GM21529 (cell line): ENCODE results near the gene MOV10.

Source experiments
- ATAC-seq: cut with Tn5 transposase; IDR thresholded peaks from one replicate; pipeline ENCODE4 v1.9.1; 2021; ENCODE audit not compliant: unreplicated experiment

The MOV10 gene

DNA sequence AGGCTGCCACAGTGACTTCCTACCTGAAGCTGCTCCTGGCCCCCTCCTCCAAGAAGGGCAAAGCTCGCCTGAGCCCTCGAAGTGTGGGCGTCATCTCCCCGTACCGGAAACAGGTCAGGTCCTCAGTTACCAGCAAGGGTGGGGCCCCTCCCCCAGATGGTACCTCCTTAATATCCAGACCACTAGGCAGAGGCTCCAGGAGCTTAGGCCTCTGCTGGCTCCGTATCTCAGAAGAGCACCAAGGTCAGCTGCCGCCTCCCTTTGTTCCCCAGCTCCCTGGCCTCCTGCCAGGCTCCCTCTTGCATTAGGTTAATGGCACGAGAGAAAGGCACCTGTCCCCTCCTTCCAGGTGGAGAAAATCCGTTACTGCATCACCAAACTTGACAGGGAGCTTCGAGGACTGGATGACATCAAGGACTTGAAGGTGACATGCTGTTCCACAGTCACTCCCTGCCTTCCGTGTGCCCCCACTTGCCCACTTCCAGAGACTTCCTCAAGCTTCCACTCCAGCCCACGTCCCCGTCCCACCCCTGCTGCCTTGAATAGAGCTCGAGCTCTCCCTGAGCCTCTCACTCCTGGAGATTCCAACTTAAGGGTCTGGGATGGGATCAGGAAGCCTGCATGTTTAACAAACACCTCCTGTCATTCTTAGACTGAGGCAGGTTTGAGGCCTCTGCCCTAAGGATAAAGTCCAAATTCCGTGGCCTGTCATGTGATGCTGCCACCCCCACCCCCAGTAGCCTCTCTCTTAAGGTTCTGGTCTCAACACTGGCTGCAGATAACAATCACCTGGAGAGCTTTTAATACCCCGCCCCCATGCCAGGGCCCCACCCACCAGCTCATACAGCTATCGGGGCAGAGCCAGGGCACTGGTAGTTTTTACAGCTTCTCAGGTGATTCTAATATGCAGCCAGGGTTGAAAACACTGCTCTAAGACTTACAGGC lies 24.2 kb downstream of the MOV10 start:
- no peak for ATAC-seq

DNA sequence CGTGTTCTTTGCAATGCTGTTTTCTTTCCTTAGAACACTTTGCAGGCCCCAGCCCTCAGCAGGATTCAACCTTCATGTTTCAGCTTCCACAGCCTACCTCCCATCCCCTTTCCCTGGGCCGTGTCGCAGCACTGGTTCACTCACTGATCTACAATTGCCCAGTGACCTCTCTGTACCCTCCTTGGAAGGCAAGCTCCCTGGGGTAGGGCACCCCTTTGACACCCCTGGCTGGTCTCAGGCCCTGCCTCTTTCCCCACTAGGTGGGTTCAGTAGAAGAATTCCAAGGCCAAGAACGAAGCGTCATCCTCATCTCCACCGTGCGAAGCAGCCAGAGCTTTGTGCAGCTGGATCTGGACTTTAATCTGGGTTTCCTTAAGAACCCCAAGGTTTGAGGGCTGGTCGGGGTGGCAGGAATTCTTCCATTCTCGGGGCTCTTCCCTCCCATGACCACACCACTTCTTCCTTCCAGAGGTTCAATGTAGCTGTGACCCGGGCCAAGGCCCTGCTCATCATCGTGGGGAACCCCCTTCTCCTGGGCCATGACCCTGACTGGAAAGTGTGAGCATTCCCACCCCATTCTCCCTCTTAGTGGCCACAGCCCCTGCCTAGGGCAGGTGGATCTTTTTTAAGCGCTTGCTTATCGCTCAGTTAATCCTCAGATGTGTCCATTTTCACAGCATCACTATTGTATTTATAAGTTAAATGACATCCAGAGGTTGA lies 25.1 kb downstream of the MOV10 start:
- ATAC-seq = no peak

GRCh38 chr1:112700290-112701226 lies 26.1 kb downstream of the MOV10 start:
- no peak for ATAC-seq

DNA sequence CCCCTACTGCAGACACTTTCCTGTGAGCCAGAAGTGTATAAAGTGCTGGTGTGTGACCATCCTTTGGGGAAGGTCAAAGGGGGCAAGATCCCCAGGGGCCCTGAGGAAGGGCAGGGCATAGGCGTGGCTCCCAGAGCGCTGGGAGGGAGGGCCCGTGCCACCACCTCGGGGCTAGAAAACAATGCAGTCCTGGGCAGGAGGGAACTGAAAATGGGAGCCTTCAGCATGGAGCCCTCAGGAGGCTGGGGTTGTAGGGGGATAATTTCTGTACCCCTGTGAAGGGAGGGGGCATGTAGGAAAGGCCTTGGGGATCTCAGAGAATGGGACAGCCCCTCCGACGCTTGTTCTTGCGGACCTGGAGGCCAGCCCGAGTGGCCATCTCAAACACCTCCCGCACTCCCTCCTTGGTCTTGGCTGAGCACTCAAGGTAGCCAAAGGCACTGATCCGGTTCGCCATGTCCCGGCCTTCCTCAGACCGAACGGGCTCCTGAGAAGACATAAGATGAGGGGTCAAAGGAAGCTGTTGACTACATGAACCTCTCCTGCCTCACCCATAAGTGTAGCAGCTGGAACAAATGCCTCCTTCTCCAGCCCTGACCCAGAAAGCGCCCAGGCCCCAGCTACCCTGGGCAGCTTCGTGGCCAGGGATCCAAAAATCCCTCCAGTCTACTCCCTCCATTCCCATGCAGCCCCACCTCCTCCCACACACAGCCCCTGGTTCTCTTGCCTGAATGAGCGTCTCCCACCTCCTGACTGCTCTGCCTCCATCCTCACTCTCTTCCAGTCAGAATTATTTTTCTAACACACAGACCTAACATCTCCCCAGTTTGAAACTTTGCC lies 27.0 kb downstream of the MOV10 start:
- ATAC-seq = no peak

DNA sequence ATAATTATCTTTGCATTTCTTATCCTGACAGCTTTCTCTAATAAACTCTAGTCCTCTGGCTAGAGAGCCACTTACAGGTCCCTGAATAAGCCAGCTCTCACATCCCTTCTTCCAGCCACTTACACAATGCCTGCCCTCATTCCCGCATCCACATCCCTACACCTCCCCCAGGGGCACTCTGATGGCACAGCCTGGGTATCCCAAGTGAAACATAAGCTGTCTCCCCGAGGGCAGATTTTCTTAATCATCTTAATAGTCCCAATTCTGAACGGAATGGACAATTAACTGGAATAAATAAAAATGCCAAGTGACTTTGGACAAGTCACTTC lies 27.6 kb downstream of the MOV10 start:
- ATAC-seq = no peak

DNA sequence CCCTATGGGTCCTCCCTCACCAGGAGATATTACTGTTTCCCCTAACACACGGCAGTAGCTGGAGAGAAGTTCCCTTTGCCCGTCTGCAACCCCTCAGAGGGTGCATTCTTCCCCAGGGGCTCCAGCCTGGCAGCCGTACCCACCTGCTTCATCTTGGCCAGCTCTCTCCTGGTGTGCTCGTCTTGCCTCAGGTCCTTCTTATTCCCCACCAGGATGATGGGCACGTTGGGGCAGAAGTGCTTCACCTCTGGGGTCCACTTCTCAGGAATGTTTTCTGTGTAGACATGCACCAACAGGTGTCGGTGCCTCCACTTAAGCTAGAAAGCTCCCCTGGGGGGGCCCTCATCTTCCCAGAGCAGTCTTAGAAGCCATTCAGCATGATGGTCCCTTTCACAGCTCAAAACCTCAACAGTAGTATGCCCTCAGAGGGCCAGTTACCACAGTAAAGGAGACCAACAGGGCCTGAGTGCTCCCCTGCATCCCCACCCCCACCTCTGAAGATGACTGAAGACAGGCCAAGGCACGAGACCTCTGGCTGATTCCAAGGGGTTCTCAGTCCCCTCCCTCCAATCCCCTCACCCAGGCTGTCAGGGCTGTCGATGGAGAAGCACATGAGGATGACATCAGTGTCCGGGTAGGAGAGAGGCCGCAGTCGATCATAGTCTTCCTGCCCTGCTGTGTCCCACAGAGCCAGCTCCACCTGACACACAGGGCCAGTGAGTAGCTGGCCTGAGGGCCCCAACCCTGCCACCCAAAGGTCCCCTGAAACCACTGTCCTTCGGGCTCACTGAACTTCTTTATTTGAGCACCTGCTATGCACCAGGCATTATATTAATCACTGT lies 28.2 kb downstream of the MOV10 start:
- no peak for ATAC-seq

DNA sequence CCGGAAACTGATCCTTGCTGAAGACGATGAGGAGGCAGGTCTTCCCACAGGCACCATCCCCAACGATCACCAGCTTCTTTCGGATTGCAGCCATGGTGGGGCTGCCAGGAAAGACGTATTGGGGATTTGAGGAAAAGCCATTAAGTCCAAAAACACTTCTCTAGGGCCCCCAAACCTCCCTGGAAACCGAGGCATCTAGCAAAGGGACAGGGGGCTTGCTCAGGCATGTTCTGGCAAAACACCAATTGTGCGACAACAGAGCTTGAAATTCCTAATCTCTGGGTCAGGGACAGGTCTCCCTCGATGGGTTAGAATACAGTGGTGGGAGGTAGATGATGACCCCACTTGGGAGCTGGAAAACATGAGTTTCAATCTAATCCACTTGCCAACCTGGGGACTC lies 29.2 kb downstream of the MOV10 start:
- ATAC-seq = no peak

- peak; percentile 0 for ATAC-seq
Observed at GRCh38 chr1:112704391-112704933, 30.0 kb downstream of the MOV10 start.

DNA sequence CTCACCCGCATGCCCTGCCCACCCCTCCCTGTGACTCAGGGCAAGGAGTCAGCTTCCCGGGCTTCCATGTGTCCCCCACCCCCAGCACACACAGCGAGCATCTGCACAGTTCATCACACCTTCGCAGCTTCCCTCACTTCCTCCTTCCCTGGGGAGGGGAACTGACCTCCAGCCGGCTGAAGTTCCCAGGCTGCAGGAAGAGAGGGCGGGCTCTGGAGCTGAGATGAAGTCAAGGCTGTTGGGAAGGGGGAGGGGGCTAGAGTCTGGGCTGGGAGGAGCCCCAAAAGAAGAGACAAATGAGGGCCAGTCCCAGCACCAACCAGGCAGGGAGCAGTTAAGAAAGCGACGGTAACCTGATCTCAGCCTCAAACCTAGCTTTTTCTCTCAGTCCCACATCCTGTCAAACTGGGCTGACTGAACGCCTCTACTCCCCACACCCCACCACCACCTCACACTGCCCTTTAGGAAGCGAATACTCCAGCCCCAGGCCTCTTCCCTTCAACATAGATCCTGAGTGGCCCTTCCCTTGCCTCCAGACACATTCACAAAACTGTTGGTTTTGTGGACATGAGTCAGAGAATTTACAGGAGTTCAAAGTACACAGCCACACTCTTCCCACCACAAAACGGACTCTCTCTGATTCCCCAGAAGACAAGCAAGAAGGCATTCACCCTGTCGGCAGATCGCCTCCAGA lies 30.6 kb downstream of the MOV10 start:
- ATAC-seq = peak; percentile 64

GRCh38 chr1:112706505-112707220 lies 32.2 kb downstream of the MOV10 start, which contains the start of gene RHOC:
RHOC (minus strand) TSS chr1:112707127; CDS start chr1:112703799, 3,328 bp downstream.
- peak; percentile 64 for ATAC-seq

GRCh38 chr1:112707221-112708001 lies 33.0 kb downstream of the MOV10 start:
- ATAC-seq = peak; percentile 52

DNA sequence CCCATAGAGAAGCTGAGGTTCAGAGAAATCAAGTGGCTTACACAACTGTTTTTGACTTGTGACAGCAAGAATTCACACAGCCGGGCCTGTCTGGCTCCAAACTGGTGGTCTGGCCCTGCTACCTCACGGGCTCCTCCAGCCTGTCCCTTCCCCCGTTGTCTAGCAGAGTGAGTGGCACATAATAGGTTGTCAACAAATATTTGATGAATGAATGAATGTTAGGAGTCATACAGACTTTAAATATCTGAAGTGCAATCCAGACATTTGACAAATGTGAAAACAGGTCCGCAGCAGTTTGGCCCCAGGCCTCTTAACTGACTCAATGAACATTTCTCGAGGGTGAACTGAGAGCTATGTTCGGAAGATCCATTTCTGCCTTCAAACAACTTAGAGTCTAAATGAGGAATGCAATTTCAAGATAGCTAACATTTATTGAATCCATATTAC lies 33.6 kb downstream of the MOV10 start:
- no peak for ATAC-seq

GRCh38 chr1:112708489-112708888 lies 34.0 kb downstream of the MOV10 start:
- no peak for ATAC-seq

GRCh38 chr1:112710159-112710558 lies 35.7 kb downstream of the MOV10 start:
- ATAC-seq = no peak

DNA sequence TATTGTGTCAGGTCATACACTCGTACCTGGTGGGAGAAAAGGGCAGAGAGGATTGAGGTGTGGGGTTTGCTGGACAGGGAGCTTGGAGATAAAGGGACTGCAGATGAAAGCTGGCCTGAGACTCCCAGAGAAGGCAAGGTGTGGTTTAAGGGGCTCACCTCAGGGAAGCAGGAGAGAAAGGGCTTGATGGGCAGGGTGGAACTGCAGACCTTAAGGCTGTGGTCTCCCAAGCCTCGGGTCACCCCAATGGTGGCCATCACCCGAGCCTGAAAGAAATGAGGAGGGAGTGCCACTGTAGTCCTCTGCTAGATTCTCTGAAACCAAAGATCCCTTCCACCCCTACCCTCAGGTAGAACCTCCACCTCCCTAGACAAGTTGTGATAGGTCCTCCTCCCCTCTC lies 36.1 kb downstream of the MOV10 start:
- ATAC-seq = no peak

DNA sequence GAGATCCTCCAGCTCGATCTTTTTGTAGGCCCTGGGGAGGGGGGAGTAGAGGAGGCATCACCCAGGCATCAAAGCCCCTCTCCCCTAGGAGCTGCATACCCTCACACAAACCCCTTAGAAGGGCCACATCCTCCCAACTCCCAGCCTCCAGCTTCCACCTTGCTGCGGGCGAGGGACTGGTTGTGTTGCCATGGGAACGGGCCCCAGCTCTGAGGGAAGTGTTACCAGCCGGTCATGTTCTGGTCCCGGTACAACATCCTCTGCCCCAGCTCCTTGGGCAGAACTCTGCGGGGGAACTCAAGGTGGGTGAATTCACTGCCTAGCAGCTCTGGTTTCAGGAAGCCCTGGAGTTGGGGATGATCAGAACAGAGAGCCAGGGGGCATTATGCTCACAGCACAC lies 36.6 kb downstream of the MOV10 start:
- no peak for ATAC-seq

DNA sequence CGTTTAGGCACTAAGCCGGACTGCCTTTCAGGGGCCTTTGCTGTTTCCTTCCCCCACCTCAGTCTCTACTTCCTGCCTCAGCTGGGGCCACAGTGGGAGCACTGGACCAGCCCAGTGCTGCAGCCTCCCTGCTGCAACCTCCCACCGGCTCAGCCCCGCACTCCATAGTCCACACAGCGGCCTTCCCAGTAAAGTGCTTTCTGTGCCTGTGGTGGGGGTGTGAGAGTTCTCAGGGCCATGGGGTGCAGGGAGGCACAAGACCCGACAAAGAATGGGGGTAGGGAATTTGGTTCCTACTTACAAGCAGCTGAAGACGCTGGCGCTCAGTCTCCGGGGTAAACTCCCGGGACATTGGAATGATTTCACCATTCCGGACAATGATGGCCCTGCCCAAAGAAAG lies 37.2 kb downstream of the MOV10 start:
- ATAC-seq = no peak
